Suprapubic skin (tissue), 3 donors: Measurements from ENCODE around the gene PRDX5.

Source experiments
- CTCF ChIP-seq, 2 donors: fragments of 200-600 bp in 1 of 2; fragments of 450-650 bp in 1 of 2; sonication (generic) in 1 of 2; IDR thresholded peaks; one replicate each; pipeline ENCODE4 v1.5.1; 2016 to 2019; ENCODE audit warnings: antibody characterized with exemption in 2 of 2, mild to moderate bottlenecking in 1 of 2, moderate library complexity in 1 of 2
- EP300 ChIP-seq: sonication (generic); formaldehyde crosslinking; IDR thresholded peaks from one replicate; pipeline ENCODE4 v1.6.1; 2017; ENCODE audit warnings: antibody characterized with exemption
- POLR2A ChIP-seq, 2 donors: fragments of 450-650 bp; IDR thresholded peaks; one replicate each; pipeline ENCODE4 v1.6.1; 2017; ENCODE audit warnings: antibody characterized with exemption in 2 of 2, mild to moderate bottlenecking in 2 of 2, moderate library complexity in 2 of 2

- no peak for TF ChIP-seq CTCF (IDR thresholded peaks at IDR 0.05)
- no peak for TF ChIP-seq POLR2A (IDR thresholded peaks at IDR 0.05)
- no peak for TF ChIP-seq EP300
Observed at GRCh38 chr11:64290352-64291261, 27.3 kb upstream of the PRDX5 start.
